HEK293T (cell line): ENCODE data around the gene ZFP36.

Experiments used
- CTCF ChIA-PET: fragments of 350-600 bp; formaldehyde crosslinking; extraction: SDS; loops from one replicate; lab custom pipeline; 2021; ENCODE audit warnings: antibody characterized with exemption, inconsistent platforms; lab: Yijun Ruan, JAX
- POLR2A ChIA-PET: fragments of 350-600 bp; formaldehyde crosslinking; extraction: SDS; loops from one replicate; lab custom pipeline; 2020; ENCODE audit warnings: antibody characterized with exemption, inconsistent platforms; lab: Yijun Ruan, JAX
- DNase-seq: peaks from one replicate; pipeline ENCODE4 v3.0.0; 2012; ENCODE audit warnings: mixed read lengths; ENCODE audit errors: extremely low spot score
- ARNT ChIP-seq: fragments of 450-650 bp; IDR thresholded peaks from 2 replicates; pipeline ENCODE4 v1.6.1; 2017; ENCODE audit warnings: mild to moderate bottlenecking
- BHLHE40 ChIP-seq: fragments of 450-650 bp; IDR thresholded peaks from 2 replicates; pipeline ENCODE4 v1.6.1; 2016; ENCODE audit warnings: mild to moderate bottlenecking, moderate library complexity, borderline replicate concordance
- CTBP1 ChIP-seq: fragments of 450-650 bp; IDR thresholded peaks from 2 replicates; pipeline ENCODE4 v1.6.1; 2016; ENCODE audit warnings: borderline replicate concordance
- ELF4 ChIP-seq: fragments of 450-650 bp; IDR thresholded peaks from 2 replicates; pipeline ENCODE4 v1.6.1; 2017; ENCODE audit warnings: antibody characterized with exemption
- FOXA1 ChIP-seq: fragments of 450-650 bp; IDR thresholded peaks from 2 replicates; pipeline ENCODE4 v1.6.1; 2016; ENCODE audit warnings: mild to moderate bottlenecking
- FOXK2 ChIP-seq: fragments of 450-650 bp; IDR thresholded peaks from 2 replicates; pipeline ENCODE4 v1.6.1; 2016; ENCODE audit warnings: mild to moderate bottlenecking
- FOXM1 ChIP-seq: fragments of 450-650 bp; IDR thresholded peaks from 2 replicates; pipeline ENCODE4 v1.6.1; 2017; ENCODE audit warnings: mild to moderate bottlenecking, borderline replicate concordance
- HDGF ChIP-seq: fragments of 450-650 bp; IDR thresholded peaks from 2 replicates; pipeline ENCODE4 v1.6.1; 2017; ENCODE audit warnings: antibody characterized with exemption, borderline replicate concordance
- L3MBTL2 ChIP-seq: fragments of 450-650 bp; conservative IDR thresholded peaks from 2 replicates; pipeline ENCODE4 v1.6.1; 2016; ENCODE audit warnings: mild to moderate bottlenecking
- LEF1 ChIP-seq: fragments of 450-650 bp; IDR thresholded peaks from 2 replicates; pipeline ENCODE4 v1.6.1; 2017; ENCODE audit warnings: mild to moderate bottlenecking, borderline replicate concordance
- NFRKB ChIP-seq: fragments of 450-650 bp; IDR thresholded peaks from 2 replicates; pipeline ENCODE4 v1.6.1; 2016; ENCODE audit warnings: mild to moderate bottlenecking, moderate library complexity
- PKNOX1 ChIP-seq: fragments of 450-650 bp; IDR thresholded peaks from 2 replicates; pipeline ENCODE4 v1.6.1; 2016
- SP1 ChIP-seq: fragments of 450-650 bp; IDR thresholded peaks from 2 replicates; pipeline ENCODE4 v1.6.1; 2017
- SUZ12 ChIP-seq: fragments of 450-650 bp; IDR thresholded peaks from 2 replicates; pipeline ENCODE4 v1.6.1; 2016; ENCODE audit warnings: mild to moderate bottlenecking
- TARDBP ChIP-seq: fragments of 450-650 bp; IDR thresholded peaks from 2 replicates; pipeline ENCODE4 v1.6.1; 2016
- ZNF384 ChIP-seq: fragments of 450-650 bp; IDR thresholded peaks from 2 replicates; pipeline ENCODE4 v1.6.1; 2016

ZFP36 gene

GRCh38 chr19:39397360-39398296 is 9.0 kb upstream of the ZFP36 start:
- peak; percentile 84 for DNase-seq
- CTCF ChIA-PET: interaction anchor here (0.6 to 2.8 kb wide), 4 partner anchors 11 to 278 kb away, joined by 3 to 25 read pairs (median 6); partner anchors contain the start of gene PLEKHG2
- POLR2A ChIA-PET: interaction anchor here (1.0 to 2.0 kb wide), 4 partner anchors 10 to 38 kb away, joined by 5 to 17 read pairs (median 8); partner anchors contain the start of genes PLEKHG2 and RPS16
- TF ChIP-seq BHLHE40 (no peak), HDGF (peak; percentile 67; the same call in 1 of the 2 replicates), L3MBTL2 (no peak)

GRCh38 chr19:39398297-39398864 is 8.3 kb upstream of the ZFP36 start:
- DNase-seq: no peak
- TF ChIP-seq FOXA1: no peak
- no peak for TF ChIP-seq ELF4
- no peak for TF ChIP-seq ZNF384
- no peak for TF ChIP-seq SP1
- TF ChIP-seq FOXM1: no peak
- TF ChIP-seq SUZ12: no peak
- no peak for TF ChIP-seq HDGF
- no peak for TF ChIP-seq LEF1
- TF ChIP-seq L3MBTL2: no peak
- CTCF ChIA-PET: interaction anchor here (0.6 to 2.8 kb wide), 4 partner anchors 10 to 277 kb away, joined by 3 to 25 read pairs (median 6); partner anchors contain the start of gene PLEKHG2
- POLR2A ChIA-PET: interaction anchor here (1.0 to 2.0 kb wide), 3 partner anchors 9 to 37 kb away, joined by 7 to 17 read pairs (median 9); partner anchors contain the start of genes PLEKHG2 and RPS16

GRCh38 chr19:39399668-39400050 is 7.0 kb upstream of the ZFP36 start:
- CTCF ChIA-PET: no interaction called here
- TF ChIP-seq SUZ12 (no peak), PKNOX1 (no peak), ZNF384 (no peak), BHLHE40 (no peak), TARDBP (no peak), ARNT (no peak), L3MBTL2 (no peak), FOXK2 (no peak), LEF1 (no peak), HDGF (no peak), FOXM1 (no peak), SP1 (no peak), CTBP1 (no peak)
- no peak for DNase-seq
- POLR2A ChIA-PET: interaction anchor here (0.9 to 10.0 kb wide), 2 partner anchors 12 to 36 kb away, joined by 3 to 54 read pairs; partner anchors contain the start of gene RPS16

GRCh38 chr19:39400061-39400460 is 6.6 kb upstream of the ZFP36 start:
- POLR2A ChIA-PET: interaction anchor here (1.3 to 10.0 kb wide), 2 partner anchors 8 to 35 kb away, joined by 3 to 54 read pairs; partner anchors contain the start of genes MED29, PAF1 and RPS16

GRCh38 chr19:39401070-39401548 is 5.5 kb upstream of the ZFP36 start:
- POLR2A ChIA-PET: interaction anchor here (0.8 to 10.0 kb wide), 3 partner anchors 10 to 34 kb away, joined by 3 to 54 read pairs (median 3); partner anchors contain the start of genes MED29, PAF1 and RPS16
- DNase-seq: no peak
- CTCF ChIA-PET: interaction anchor here (1.1 kb wide), 1 partner anchor 11 kb away, joined by 5 read pairs; the partner anchor contains the start of gene PLEKHG2
- TF ChIP-seq FOXA1 (no peak), NFRKB (no peak), SUZ12 (no peak), ZNF384 (no peak), L3MBTL2 (no peak), ELF4 (no peak), SP1 (no peak), FOXM1 (no peak), FOXK2 (no peak), CTBP1 (no peak), ARNT (no peak), TARDBP (no peak), LEF1 (no peak), BHLHE40 (no peak), HDGF (no peak), PKNOX1 (no peak)

More at GRCh38 chr19:39400061-39400460, 6.6 kb upstream of the ZFP36 start:
- CTCF ChIA-PET: no interaction called here
- no peak for TF ChIP-seq BHLHE40
- no peak for TF ChIP-seq ELF4
- no peak for TF ChIP-seq SP1
- TF ChIP-seq L3MBTL2: no peak
- no peak for TF ChIP-seq FOXM1
- no peak for TF ChIP-seq PKNOX1
- no peak for TF ChIP-seq ZNF384
- no peak for TF ChIP-seq SUZ12
- no peak for TF ChIP-seq FOXA1
- no peak for TF ChIP-seq LEF1
- no peak for TF ChIP-seq TARDBP
- no peak for TF ChIP-seq NFRKB
- no peak for TF ChIP-seq CTBP1
- no peak for TF ChIP-seq ARNT
- no peak for DNase-seq
